Endothelial cell (in vitro differentiated cells): Measurements from ENCODE around the gene E2F6. TPM values are rescaled to one million over a fixed set of nuclear protein-coding genes. Genes with fewer than 3 reads are reported as not detected.

Experiments used
- DNase-seq: peaks from one replicate; pipeline ENCODE4 v3.0.0; 2021; ENCODE audit warnings: low spot score
- H3K27ac Mint-ChIP-seq: one replicate; pipeline ENCODE4 v1.8.0; 2021; ENCODE audit warnings: mixed read lengths, inconsistent platforms; ENCODE audit not compliant: unreplicated experiment
- H3K27me3 Mint-ChIP-seq: one replicate; pipeline ENCODE4 v1.8.0; 2021; ENCODE audit warnings: mild to moderate bottlenecking, moderate library complexity, mixed read lengths, inconsistent platforms; ENCODE audit not compliant: unreplicated experiment
- H3K36me3 Mint-ChIP-seq: one replicate; pipeline ENCODE4 v1.8.0; 2021; ENCODE audit warnings: mild to moderate bottlenecking, low read depth, mixed read lengths, inconsistent platforms; ENCODE audit not compliant: unreplicated experiment
- H3K4me1 Mint-ChIP-seq: one replicate; pipeline ENCODE4 v1.8.0; 2021; ENCODE audit warnings: mild to moderate bottlenecking, mixed read lengths, inconsistent platforms; ENCODE audit not compliant: unreplicated experiment
- H3K4me3 Mint-ChIP-seq: one replicate; pipeline ENCODE4 v1.8.0; 2021; ENCODE audit warnings: mild to moderate bottlenecking, mixed read lengths, inconsistent platforms; ENCODE audit not compliant: unreplicated experiment
- H3K9me3 Mint-ChIP-seq: one replicate; pipeline ENCODE4 v1.8.0; 2021; ENCODE audit warnings: mixed read lengths, inconsistent platforms; ENCODE audit not compliant: unreplicated experiment
- CTCF ChIP-seq: fragments of 200-600 bp; sonication (generic); IDR thresholded peaks from one replicate; pipeline ENCODE4 v1.5.0; 2021; ENCODE audit warnings: antibody characterized with exemption; ENCODE audit not compliant: unreplicated experiment
- total RNA-seq: library from RNA; stranded (reverse); fragmentation: NEBNext Ultra II Directional; extraction: Animal tissue kit (Norgen Biotek cat#: 25700); gene quantifications from one replicate; pipeline ENCODE4 v1.2.1, GENCODE V29; 2021; ENCODE audit not compliant: unreplicated experiment

Gene E2F6
- total RNA-seq, 1 donor from 2014 or later, result 20.4 TPM

- Mint-ChIP-seq H3K4me1 (peaks cover 36% of the 10 kb centered on the region), H3K36me3 (no peaks in the 10 kb centered on the region), H3K27ac (no peak overlapping the region), H3K9me3 (no peaks in the 10 kb centered on the region), H3K27me3 (peaks cover 6% of the 10 kb centered on the region), H3K4me3 (no peak overlapping the region)
- TF ChIP-seq CTCF, result no peak
- DNase-seq, result no peak
Measured at GRCh38 chr2:11494310-11494709, 28.3 kb upstream of the E2F6 start.

- peaks cover 6% of the 10 kb centered on the region for H3K27me3 Mint-ChIP-seq
- no peak overlapping the region for H3K4me3 Mint-ChIP-seq
- H3K36me3 Mint-ChIP-seq, result no peaks in the 10 kb centered on the region
- H3K9me3 Mint-ChIP-seq, result no peaks in the 10 kb centered on the region
- no peak for DNase-seq
- no peak for TF ChIP-seq CTCF
- peaks cover 25% of the 10 kb centered on the region for H3K4me1 Mint-ChIP-seq
- peak overlapping the region; percentile 83 for H3K27ac Mint-ChIP-seq
Measured at GRCh38 chr2:11493282-11493681, 27.3 kb upstream of the E2F6 start.

DNA sequence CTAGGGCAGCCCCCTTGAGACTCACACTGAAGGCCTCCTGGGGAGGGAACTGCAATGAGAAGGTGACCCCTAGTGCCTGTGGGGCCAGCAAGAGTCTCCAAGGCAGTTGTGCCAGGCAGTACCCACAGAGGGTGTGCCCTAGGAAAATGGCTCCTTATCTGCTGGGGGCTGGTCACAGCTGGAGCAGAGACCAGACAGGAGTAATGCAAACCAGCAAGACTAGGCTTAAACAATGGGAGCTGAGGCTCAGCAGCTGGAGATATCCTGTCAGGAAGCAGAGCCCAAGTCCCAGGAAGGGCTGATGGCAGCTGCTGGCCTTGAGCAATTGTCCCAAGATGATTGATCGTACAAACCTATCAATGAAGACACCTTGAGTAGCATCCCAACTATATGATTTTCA, 26.8 kb upstream of the E2F6 start:
- H3K9me3 Mint-ChIP-seq, result no peaks in the 10 kb centered on the region
- H3K4me3 Mint-ChIP-seq, result no peak overlapping the region
- H3K36me3 Mint-ChIP-seq, result no peaks in the 10 kb centered on the region
- H3K27me3 Mint-ChIP-seq, result peaks cover 6% of the 10 kb centered on the region
- H3K27ac Mint-ChIP-seq, result peak overlapping the region; percentile 83
- H3K4me1 Mint-ChIP-seq, result peaks cover 25% of the 10 kb centered on the region
- TF ChIP-seq CTCF, result no peak
- DNase-seq, result no peak

DNA sequence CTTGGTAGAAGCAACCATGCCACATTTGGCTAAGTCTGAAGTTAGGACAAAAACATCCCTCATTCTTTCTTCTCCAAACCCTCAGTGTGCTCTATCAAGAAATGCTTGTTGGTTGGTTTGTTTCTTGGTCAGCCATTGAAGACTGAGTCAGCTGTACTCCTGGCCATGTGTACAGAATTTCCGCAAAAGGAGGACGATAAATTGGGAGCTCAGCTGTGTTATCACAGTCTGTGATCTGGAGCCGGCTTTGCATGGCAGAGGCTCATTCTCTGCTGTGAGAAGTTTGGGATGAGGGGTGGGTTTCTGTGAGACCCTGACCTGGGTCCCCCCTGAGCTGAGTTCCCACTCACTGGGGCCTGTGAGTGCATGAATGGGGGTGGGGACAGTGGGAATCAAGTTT, 26.3 kb upstream of the E2F6 start:
- no peak for TF ChIP-seq CTCF
- Mint-ChIP-seq H3K27me3 (peaks cover 6% of the 10 kb centered on the region), H3K36me3 (no peaks in the 10 kb centered on the region), H3K9me3 (no peaks in the 10 kb centered on the region), H3K27ac (peak overlapping the region; percentile 83), H3K4me1 (peaks cover 25% of the 10 kb centered on the region), H3K4me3 (no peak overlapping the region)
- no peak for DNase-seq

DNA sequence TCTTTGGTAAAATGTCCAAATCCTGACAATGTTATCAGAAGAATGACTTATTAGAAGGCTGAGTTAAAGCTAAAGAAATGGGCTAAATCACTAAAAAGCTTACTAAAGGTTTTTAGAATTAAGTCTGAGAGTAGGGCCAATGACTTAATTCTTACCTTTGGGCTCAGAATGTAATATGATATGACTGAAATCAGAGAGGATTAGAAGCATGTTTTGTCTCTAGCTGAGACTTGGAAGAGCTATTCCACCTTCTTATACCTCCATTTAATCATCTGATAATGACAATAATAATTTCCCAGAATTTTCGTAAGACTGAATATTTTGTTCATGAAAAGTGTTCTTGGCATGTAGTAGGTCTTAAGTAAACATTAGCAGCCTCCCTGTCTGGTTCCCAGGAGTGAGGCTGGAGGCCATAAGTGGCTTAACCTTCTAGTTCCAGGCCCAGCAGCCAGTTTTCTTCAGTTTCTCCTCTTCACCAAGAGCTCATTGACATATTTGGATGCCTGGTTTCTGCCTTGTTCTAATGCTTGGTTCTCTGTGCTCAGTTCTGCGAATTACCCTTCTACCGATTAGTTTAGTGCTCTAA, 25.5 kb upstream of the E2F6 start:
- Mint-ChIP-seq H3K9me3 (no peaks in the 10 kb centered on the region), H3K36me3 (no peaks in the 10 kb centered on the region), H3K4me1 (peaks cover 25% of the 10 kb centered on the region), H3K4me3 (peak overlapping the region; percentile 73), H3K27me3 (peaks cover 6% of the 10 kb centered on the region), H3K27ac (peak overlapping the region; percentile 83)
- no peak for TF ChIP-seq CTCF
- DNase-seq, result no peak
